Skin epidermis (tissue), 12 donors: ENCODE data around the gene TNFRSF9.
"Not testable (repeated sequence)": the region's sequence is repeated elsewhere in the genome, so short reads cannot be mapped to it uniquely, and the experiment has no call there.

ENCODE experiments used
- H3K27ac ChIP-seq, 21 experiments: fragments of 200-600 bp; sonication (generic) in 11 of 21; one replicate each; pipeline ENCODE4 v1.5.0; 2020; ENCODE audit warnings: mild to moderate bottlenecking in 3 of 21, inconsistent platforms in 2 of 21, moderate library complexity in 2 of 21
- H3K4me3 ChIP-seq, 7 experiments: fragments of 200-600 bp; sonication (generic) in 2 of 7; one replicate each; pipeline ENCODE4 v1.5.0; 2020; ENCODE audit warnings: inconsistent platforms in 2 of 7, mild to moderate bottlenecking in 2 of 7, moderate library complexity in 1 of 7

Gene TNFRSF9

GRCh38 chr1:7962014-7962335 lies 21.3 kb upstream of the TNFRSF9 start:
- peak overlapping the region; percentile 82 to 99 (median 93) for H3K27ac ChIP-seq
- H3K4me3 ChIP-seq: peak overlapping the region; percentile 67 to 92 (median 81)

GRCh38 chr1:7961216-7962013 lies 20.8 kb upstream of the TNFRSF9 start, which contains the start of gene PARK7:
PARK7 (plus strand) TSS chr1:7961711; CDS start chr1:7962786, 1,075 bp downstream.
- Histone ChIP-seq H3K4me3 (peak within 1 kb of the TSS; percentile 67 to 92 (median 81)), H3K27ac (peak within 1 kb of the TSS; percentile 82 to 99 (median 93))

- Histone ChIP-seq H3K27ac (peak overlapping the region in 20 of 21 experiments; percentile 82 to 99 (median 92)), H3K4me3 (peak overlapping the region; percentile 67 to 92 (median 81))
These were observed 20.2 kb upstream of the TNFRSF9 start for GRCh38 chr1:7960867-7961215.

GRCh38 chr1:7960165-7960564 lies 19.5 kb upstream of the TNFRSF9 start:
- Histone ChIP-seq H3K27ac (peak overlapping the region in 8 of 21 experiments; percentile 82 to 99 (median 96)), H3K4me3 (no peak overlapping the region)

- H3K27ac ChIP-seq: peak overlapping the region in 6 of 21 experiments; percentile 5 to 73 (median 38)
- H3K4me3 ChIP-seq: no peak overlapping the region
These were observed 15.8 kb upstream of the TNFRSF9 start for GRCh38 chr1:7956218-7957032.

GRCh38 chr1:7954683-7955082 lies 14.0 kb upstream of the TNFRSF9 start:
- H3K4me3 ChIP-seq: peak overlapping the region; percentile 38 to 63 (median 53)
- H3K27ac ChIP-seq: peak overlapping the region; percentile 41 to 93 (median 90)

- peak overlapping the region; percentile 38 to 63 (median 53) for H3K4me3 ChIP-seq
- H3K27ac ChIP-seq: peak overlapping the region; percentile 41 to 93 (median 90)
These were observed 13.4 kb upstream of the TNFRSF9 start for GRCh38 chr1:7953850-7954609.

- not testable (repeated sequence) for H3K27ac ChIP-seq, H3K4me3 ChIP-seq
These were observed 12.2 kb upstream of the TNFRSF9 start for GRCh38 chr1:7952791-7953190.

GRCh38 chr1:7948960-7949359 lies 8.3 kb upstream of the TNFRSF9 start:
- H3K4me3 ChIP-seq: no peak overlapping the region
- H3K27ac ChIP-seq: peak overlapping the region in 5 of 21 experiments; percentile 16 to 67 (median 54)

- no peak overlapping the region for H3K4me3 ChIP-seq
- peak overlapping the region in 6 of 21 experiments; percentile 37 to 79 (median 56) for H3K27ac ChIP-seq
These were observed 2.6 kb upstream of the TNFRSF9 start for GRCh38 chr1:7943251-7943650.

- Histone ChIP-seq H3K27ac (peak overlapping the region in 17 of 21 experiments; percentile 3 to 79 (median 59)), H3K4me3 (peak overlapping the region in 4 of 7 experiments; percentile 7 to 26 (median 18))
These were observed 1.7 kb upstream of the TNFRSF9 start for GRCh38 chr1:7942214-7942921.

GRCh38 chr1:7941437-7941793 lies 776 bp upstream of the TNFRSF9 start:
- Histone ChIP-seq H3K27ac (peak overlapping the region in 6 of 21 experiments; percentile 18 to 74 (median 58)), H3K4me3 (no peak overlapping the region)

GRCh38 chr1:7940034-7940433 lies 605 bp downstream of the TNFRSF9 start:
- Histone ChIP-seq H3K27ac (peak overlapping the region in 5 of 21 experiments; percentile 24 to 74 (median 57)), H3K4me3 (peak overlapping the region in 1 of 7 experiments; percentile 11)

GRCh38 chr1:7938070-7938469 lies 2.6 kb downstream of the TNFRSF9 start:
- no peak overlapping the region for H3K4me3 ChIP-seq
- H3K27ac ChIP-seq: peak overlapping the region in 3 of 21 experiments; percentile 45 to 74 (median 45)

- Histone ChIP-seq H3K27ac (no peak overlapping the region), H3K4me3 (no peak overlapping the region)
These were observed 8.0 kb downstream of the TNFRSF9 start for GRCh38 chr1:7932524-7933138.

- H3K27ac ChIP-seq: peak overlapping the region in 6 of 21 experiments; percentile 22 to 82 (median 50)
- no peak overlapping the region for H3K4me3 ChIP-seq
These were observed 9.2 kb downstream of the TNFRSF9 start for GRCh38 chr1:7931446-7931812.

GRCh38 chr1:7930645-7931445 lies 9.8 kb downstream of the TNFRSF9 start:
- Histone ChIP-seq H3K4me3 (no peak overlapping the region), H3K27ac (peak overlapping the region in 8 of 21 experiments; percentile 20 to 82 (median 46))

- Histone ChIP-seq H3K27ac (peak overlapping the region in 5 of 21 experiments; percentile 32 to 82 (median 67)), H3K4me3 (no peak overlapping the region)
These were observed 11.0 kb downstream of the TNFRSF9 start for GRCh38 chr1:7929637-7930036.
